Activated CD4-positive, alpha-beta T cell treated with anti-CD3 and anti-CD28 coated beads, Interleukin-2, amount 50 U/mL, for 16 hours (primary cell): ENCODE results near the gene HTR3B.

Experiments
- DNase-seq: peaks from one replicate; pipeline ENCODE4 v3.0.0-alpha.2; 2020

Gene HTR3B

DNA sequence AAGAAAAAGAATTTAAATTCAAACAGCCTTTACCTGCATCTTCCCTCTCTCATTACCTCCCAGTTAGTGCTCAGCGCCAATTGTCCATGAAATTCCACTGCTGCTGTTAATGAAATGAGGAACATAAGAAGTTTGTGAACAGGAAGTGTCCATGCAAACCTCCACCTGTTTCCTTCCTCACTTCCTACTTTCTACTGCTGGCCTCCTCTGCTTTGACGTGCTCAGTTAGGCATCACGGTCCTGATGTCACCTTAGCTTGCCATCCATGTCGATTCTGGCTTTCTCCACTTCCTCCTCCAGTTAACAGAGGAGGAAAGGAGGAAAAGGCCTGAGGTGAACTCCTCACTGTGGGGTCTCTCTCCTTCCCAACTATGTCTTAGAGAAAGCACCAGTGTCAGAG is 43.4 kb downstream of the HTR3B start:
- DNase-seq, result no peak

DNA sequence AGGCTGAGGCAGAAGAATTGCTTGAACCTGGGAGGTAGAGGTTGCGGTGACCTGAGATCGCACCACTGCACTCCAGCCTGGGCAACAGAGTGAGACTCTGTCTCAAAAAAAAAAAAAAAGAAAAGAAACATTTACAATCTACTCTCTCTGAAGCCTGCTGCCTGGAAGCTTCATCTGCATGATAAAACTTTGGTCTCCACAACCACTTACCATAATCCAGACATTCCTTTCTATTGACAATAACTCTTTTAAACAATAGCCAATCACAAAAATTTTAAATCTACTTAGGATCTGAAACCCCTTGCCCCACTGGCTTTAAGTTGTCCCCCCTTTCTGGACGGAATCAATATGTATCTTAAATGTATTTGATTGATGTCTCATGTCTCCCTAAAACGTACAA is 45.3 kb downstream of the HTR3B start:
- no peak for DNase-seq

DNA sequence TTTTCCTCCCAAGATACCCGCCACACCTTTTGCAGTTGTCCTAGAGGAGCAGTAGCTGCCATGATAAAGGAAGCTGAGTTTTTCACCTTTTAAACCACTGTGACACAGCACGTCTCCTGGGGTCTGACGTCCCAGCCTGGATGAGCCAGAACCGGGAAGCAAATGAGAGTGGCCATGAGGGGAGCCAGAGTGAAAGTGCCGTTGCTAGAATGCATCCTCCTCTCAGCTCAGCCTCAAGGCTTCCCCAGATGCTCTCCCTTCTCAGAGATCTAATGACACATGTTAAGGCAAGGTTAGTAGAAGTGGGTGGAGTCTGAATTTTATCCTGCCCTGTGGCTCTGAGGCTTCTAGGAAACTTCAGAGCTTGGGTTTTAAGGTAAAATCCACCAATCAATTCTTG is 46.9 kb downstream of the HTR3B start:
- no peak for DNase-seq

DNA sequence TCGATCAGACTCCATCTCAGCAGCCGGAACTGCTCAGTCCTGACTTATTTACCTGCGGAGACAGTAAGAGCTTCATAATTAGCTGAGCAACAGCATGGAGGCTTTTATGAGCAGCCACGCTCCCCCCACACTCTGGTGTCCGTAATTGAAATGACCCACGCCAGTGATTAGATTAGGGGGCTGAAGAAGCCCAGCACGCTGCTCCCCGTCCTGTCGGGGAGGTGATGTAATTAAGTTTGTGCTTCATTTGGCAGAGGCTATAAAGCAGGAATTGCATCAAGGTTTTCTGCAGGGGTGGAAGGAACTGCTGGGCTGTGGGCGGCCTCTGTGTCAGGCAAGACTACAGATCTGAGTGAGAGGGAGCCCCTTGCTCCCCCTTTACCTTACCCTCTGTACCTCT is 47.5 kb downstream of the HTR3B start:
- DNase-seq, result no peak

DNA sequence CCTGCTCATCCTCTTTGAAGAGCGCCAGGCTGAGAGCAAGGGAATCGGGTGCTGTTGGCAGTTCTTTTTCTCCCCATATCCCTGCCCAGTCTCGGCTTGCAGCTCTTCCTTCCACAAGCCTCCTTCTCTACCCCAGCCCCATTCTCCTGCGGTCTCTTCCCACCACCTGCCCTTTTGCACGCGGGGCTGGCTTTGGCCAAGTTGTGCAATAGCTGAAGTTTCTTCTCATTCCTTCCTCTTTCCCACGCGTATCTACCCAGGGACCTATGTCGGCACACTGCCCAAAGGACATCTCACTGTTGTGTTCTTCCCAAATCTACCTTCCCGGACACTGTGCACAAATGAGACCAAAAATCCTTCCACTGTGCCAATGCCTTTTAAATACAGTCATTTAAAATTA is 48.0 kb downstream of the HTR3B start:
- no peak for DNase-seq

DNA sequence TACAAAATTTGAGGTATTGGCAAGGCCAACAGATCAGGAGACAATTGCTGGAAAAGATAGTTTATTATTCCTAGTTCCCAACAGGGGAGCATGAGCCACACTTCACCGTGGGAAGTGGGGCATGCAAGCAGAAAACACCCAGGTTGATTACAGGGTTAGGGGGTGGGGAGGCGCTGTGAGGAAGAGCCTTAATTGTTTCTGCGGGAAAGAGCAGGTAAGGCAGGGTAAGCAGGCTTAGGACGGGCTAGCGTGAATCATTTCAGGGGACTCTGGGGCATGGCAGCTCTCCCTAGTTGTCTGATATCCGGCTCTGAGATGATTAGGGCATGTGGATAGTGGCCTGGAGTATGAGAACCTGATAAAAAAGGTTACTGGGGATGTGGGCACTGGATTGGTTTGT is 49.6 kb downstream of the HTR3B start:
- DNase-seq, result no peak

DNA sequence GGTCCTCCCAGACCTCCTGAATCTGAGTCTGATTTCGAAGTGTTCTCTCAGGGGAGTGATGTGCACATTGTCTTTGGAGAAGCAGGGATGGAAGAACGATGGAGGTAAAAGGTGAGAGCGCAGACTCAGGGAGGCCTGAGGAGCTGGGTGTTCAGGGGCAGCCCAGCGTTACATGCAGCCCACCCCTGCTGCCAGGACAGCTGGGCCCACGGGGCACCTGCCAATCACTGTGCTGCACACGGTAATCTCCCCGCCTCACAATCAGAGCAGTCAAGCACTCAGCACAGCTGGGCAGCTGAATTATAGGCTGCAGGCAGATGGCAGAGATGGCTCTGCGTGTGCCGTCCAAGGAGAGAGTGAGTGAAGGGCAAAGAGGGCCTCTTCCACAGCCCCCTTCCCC is 52.4 kb downstream of the HTR3B start:
- DNase-seq, result no peak

DNA sequence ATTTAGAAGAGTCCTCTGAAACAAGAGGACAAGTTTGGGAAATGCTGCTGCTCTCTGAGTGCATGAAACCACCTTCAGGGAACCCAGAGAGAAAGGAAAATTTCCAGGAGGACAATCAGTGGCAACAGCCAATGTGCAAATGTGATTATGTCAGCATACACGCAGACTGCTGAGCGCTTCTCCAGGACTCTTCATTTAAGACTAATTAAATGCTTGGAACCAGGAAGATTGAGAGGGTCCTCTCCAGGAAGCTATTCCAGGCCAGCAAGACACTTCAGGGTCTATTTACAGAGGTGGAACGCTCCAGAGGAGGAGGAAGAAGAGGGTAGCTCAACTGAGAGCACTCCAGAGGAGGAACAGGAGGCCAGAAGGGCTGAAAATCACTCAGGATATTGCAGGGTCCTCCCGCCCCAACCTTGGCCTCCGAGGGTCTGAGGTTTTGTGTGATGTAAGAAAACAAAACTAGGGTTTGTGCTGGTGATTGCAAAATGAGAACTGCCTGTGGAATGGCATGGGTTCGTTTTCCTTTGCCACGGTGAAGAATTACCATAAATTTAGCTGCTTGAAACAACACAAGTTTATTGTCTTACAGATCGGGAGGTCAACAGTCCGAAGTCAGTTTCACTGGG is 56.2 kb downstream of the HTR3B start:
- no peak for DNase-seq

DNA sequence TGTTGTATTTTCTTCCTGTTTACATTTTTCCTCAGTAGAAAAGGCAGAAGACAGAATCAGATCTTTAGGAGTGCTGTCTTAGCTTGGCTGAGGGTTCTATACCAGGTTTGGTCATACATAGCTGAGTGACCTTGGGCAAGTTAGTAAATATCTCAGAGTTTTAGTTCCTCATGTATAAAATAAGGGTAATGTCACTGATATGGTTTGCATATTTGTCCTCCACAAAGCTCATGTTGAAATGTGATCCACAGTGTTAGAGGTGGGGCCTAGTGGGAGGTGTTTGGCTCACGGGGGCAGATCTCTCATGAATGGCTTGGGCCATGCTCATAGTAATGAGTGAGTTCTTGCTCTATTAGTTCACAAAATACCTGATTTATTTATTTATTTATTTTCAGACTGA is 62.8 kb downstream of the HTR3B start:
- DNase-seq, result no peak

DNA sequence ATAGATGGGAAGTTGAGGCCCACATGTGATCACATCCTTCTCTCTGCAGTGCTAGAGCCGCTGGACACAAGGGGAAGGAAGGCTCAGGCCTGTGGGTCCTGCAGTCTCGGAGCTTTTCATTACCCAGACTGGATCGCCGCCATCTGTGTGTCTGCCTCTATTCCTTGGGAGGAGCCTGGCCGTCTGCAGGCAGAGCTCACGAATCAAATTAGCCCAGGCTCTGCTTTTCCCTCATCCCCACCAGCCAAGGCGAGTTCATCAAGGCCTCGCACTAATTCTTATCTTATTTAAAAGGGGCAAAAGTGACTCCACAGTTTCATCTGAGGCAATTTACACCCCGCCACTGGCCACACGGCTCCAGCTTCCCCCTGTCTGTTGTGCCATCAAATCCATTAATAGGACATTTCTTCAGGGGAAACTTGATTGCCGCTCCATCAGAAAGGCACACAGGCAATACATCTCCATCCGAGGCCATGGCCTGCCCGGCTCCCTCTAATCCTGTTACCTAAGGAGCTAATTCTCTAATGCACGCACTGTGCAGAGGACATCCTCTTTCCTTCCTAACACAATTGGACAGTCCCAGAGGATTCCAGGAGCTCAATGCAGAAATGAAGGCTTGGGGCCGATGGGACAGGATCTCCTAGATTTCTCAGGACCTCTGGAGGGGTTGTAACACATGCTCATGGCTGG is 67.1 kb downstream of the HTR3B start:
- no peak for DNase-seq

DNA sequence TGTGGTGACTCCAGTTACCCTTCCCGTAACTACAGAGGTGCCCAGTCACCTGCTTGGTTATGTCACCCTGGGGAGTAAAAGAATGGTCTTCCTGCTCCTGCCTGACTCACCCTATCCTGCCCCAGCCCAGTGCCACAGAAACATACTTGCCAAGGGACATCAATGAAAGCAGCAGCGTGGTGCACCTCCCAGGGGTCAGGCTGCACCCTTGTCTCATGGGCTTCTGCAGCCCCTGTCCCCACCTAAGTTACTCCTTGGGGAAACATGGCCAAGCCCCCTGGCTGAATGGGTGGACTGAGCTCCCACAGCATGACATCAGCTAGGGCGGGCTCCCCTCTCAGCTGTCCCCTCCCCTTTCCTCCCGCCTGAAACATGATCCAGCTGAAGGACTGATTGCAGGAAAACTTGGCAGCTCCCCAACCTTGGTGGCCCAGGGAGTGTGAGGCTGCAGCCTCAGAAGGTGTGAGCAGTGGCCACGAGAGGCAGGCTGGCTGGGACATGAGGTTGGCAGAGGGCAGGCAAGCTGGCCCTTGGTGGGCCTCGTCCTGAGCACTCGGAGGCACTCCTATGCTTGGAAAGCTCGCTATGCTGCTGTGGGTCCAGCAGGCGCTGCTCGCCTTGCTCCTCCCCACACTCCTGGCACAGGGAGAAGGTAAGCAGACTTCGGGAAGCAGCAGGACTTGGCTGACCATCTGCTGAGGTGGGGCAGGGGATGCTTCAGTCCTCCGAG is 70.3 kb downstream of the HTR3B start, which contains the start of gene HTR3A:
TSS of gene HTR3A (plus strand) at position 368 of the 730 bp plus-strand sequence. CDS start at position 586, 218 bp downstream.
- DNase-seq, result no peak

DNA sequence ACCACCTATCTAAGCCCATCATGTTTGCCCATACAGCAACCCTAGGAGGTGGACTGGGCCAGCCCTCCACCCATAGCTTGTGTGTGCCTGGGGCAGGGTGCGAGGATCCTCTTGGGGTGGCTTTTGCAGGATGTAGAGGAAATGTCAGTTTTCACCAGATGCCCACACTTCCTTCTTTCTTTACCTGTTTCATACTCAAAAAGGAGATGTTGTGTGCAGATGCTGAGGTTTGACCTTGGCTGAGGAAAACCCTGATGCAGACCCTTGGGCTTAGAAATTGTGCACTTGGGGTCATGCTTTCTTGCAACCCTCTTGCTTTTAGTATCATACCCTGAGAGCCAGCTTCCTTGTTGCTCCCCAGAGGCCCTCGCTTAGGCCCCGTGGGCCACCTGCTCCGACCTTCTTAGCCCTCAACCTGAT is 72.5 kb downstream of the HTR3B start:
- DNase-seq, result no peak

DNA sequence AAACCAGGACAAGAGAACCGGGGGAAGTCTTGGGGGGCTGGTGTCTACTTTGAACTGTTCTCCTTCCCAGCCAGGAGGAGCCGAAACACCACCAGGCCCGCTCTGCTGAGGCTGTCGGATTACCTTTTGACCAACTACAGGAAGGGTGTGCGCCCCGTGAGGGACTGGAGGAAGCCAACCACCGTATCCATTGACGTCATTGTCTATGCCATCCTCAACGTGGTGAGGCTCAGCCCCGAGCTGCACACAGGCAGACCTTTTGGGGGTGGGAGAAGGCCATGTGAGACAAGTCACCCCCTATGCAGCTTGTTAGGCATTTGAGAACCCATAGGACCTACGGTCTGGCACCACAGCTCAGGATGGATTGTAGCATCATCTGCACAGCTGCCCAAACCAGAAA is 73.1 kb downstream of the HTR3B start:
- DNase-seq, result no peak

DNA sequence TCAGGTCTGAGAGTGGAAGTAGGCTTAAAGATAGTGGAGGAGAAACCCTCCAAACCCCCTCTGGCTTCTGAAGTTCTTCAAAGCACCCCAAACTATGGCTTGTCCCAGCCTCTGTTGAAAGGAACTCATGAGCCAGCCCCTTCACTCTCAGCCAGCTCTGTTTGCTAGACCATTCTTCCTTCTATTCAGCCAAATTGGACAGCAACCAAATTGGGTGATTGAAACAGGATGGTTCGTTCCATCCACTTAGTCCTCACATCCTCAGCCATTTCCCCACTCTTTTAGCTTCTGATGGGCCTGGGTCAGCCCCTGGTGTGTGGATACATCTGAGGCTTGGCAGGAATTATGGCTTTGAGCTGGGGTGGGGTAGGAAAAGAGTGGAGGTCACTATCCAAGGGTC is 74.8 kb downstream of the HTR3B start:
- DNase-seq, result no peak

DNA sequence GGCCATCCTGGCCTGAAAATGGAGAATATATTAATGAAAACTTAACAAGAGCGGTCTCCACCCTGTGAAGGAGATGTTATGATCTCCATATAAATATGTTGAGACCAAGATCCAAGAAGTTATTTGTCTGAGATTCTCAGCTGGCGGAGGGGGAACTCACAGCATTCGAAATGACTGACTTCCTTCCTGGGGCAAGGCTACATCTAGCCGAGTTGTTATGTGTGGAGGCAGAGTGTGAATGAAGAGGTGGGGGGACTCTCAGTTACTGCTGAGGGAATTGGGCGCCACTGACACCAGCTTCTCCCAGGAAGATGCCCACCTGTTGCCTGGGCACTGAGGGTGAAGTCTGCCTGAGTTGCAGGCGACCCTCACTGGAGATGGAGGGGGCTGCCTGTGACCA is 76.2 kb downstream of the HTR3B start:
- no peak for DNase-seq

DNA sequence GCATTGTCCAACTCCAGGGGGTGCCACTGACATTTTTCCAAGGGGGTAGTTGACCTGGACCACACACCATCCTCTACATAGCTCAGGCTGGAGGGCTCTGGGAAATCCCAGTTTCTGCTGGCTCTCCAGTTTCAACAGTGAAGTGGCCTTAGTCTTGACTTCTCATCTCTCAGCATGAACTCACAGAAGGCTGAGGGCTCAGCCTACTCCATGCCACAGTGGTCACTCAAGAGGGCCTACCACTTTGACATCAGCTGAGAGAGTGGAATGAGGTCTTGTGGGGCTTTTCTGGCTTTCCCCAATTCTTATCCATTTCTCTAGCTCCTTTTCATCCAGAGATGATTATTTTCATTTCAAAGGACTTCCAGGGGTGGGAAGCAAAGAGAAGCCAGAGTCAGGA is 77.7 kb downstream of the HTR3B start:
- DNase-seq, result no peak

DNA sequence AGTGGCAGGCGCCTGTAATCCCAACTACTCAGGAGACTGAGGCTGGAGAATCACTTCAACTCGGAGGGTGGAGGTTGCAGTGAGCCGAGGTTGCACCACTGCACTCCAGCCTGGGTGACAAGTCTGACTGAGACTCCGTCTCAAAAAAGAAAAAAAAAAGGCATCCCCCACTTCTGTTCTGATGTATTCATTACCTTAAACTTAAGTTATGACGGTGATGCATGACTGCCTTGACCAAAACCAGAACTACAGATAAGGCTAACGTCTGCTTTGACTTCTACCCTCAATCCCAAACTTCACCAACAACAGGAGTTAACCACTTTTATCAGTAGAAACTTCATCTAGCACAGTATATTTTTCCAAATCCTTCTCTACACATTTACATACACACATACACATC is 80.2 kb downstream of the HTR3B start:
- no peak for DNase-seq

DNA sequence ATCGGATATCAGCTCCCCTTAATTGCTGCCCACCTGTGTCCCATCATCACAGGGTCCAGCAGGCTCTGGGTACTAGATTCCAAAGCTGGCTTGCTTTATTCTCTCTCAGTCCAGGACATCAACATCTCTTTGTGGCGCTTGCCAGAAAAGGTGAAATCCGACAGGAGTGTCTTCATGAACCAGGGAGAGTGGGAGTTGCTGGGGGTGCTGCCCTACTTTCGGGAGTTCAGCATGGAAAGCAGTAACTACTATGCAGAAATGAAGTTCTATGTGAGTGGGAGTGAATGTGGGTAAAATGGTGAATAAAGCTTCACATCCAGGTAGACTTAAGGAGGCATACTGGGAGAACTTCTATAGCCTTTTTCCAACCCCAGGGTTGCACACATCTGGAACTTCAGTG is 81.3 kb downstream of the HTR3B start:
- no peak for DNase-seq

DNA sequence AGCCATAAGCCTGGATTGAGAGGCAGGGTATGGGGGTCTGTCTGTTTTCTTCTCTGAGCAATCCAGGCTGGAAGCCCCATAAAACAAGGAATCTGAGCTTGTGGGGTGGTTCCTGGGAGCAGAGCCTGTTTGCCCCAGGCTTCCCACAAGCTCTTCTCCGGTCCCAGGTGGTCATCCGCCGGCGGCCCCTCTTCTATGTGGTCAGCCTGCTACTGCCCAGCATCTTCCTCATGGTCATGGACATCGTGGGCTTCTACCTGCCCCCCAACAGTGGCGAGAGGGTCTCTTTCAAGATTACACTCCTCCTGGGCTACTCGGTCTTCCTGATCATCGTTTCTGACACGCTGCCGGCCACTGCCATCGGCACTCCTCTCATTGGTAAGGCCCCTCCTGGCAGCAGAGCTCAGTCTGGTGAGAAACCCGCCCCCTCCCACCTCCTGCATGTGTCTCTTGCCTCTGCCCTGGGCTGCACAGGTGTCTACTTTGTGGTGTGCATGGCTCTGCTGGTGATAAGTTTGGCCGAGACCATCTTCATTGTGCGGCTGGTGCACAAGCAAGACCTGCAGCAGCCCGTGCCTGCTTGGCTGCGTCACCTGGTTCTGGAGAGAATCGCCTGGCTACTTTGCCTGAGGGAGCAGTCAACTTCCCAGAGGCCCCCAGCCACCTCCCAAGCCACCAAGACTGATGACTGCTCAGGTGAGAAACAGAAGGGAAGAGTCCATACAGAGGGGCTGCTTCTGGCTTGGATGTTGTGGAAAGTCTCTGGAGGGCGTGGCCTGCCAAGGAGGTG is 82.0 kb downstream of the HTR3B start:
- DNase-seq, result no peak

DNA sequence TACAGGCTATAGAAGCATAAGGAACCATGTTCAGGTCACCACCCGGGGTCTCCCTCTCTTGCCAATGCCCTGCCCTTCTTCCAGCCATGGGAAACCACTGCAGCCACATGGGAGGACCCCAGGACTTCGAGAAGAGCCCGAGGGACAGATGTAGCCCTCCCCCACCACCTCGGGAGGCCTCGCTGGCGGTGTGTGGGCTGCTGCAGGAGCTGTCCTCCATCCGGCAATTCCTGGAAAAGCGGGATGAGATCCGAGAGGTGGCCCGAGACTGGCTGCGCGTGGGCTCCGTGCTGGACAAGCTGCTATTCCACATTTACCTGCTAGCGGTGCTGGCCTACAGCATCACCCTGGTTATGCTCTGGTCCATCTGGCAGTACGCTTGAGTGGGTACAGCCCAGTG is 84.8 kb downstream of the HTR3B start:
- DNase-seq, result no peak

DNA sequence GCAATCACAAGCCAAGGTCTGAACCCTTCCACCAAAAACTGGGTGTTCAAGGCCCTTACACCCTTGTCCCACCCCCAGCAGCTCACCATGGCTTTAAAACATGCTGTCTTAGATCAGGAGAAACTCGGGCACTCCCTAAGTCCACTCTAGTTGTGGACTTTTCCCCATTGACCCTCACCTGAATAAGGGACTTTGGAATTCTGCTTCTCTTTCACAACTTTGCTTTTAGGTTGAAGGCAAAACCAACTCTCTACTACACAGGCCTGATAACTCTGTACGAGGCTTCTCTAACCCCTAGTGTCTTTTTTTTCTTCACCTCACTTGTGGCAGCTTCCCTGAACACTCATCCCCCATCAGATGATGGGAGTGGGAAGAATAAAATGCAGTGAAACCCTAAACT is 85.3 kb downstream of the HTR3B start:
- DNase-seq, result no peak

DNA sequence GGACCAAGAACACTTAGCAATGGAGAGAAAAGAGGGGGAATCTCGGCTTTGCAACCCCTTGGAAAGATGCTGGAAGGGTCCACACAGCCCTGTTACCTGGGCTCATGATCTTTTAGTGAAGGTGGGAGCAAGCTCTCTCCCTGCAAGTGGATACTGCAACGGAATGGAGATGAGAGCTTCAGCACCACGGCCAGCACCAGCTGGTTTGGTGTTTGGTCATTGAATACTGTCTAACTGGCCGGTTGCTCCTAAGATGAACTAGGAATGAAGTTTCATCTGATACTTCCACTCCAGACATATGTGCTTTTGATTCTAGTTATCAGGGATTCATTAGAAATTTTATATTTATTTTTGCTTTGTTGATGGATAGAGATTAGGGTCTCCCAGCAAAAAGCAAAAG is 86.6 kb downstream of the HTR3B start:
- DNase-seq, result no peak

DNA sequence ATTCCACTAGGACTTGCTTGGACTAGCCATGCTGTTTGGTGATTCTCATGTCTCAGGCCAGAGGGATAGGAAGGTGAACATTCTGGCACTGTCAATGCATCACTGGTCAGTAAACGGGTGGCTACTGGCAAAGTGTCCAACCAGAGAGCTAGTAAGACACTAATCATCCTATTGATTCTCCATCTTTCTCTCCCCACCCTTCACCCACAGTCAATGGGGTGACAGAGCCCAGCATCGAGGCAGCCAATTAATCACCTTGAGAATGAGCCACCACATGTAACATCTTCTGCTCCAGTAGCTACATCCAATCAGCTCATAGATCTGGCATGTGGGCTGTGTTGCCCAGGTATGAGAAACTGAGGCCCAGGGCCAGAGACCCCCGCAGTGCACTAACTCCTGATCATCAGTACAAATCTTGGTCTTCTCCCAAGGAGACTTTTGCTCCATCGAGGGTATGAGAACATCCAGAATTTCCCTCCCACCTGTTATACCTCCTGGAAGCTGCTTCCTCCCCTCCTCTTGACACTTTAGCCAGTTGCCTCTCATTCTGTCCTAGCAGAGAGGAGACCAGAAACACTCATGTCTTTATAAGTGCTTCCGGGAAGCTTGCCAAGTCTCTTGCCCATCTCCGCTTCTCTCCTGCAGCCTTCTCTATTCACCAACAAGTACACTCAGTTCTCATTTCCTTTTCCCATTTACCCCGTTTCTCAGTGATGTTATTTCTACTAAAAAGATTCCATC is 87.3 kb downstream of the HTR3B start:
- no peak for DNase-seq
